HG02678 (cell line): ENCODE results near the gene PRRC1.

ENCODE experiments used
- ATAC-seq: cut with Tn5 transposase; IDR thresholded peaks from one replicate; pipeline ENCODE4 v1.9.1; 2021; ENCODE audit warnings: mild to moderate bottlenecking, moderate library complexity; ENCODE audit not compliant: unreplicated experiment

PRRC1 gene

DNA sequence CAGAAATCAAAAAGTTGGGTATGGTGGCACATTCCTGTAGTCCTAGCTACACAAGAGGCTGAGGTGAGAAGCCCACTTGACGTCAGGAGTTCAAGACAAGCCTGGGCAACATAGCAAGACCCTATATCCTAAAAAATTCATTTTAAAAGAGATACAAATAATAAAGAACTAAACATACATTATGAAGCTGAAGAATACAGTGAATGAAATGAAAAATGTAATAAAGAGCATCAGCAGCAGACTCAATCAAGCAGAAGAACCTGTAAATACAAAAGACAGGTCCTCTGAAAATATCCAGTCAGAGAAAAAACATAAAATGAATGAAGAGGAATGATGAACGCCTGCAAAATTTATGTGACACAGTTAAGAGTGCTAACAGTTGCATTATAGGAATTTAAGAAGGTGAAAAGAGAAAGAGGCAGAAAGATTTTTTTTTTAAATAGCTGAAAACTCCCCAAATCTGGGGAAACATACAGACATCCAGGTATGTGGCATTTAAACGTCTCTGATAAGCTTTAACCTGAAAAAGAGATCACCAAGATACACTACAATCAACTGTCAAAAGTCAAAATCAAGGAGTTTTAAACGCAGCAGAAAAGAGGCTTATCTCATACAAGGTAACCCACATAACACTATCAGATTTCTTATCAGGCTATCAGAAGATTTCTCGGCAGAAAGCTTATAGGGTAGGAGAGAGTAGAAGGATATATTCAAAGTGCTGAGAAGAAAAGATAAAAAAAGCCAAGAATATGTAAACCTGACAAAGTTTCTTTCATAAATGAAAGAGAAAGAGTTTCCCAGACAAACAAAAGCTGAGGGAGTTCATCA lies 57.6 kb downstream of the PRRC1 start:
- no peak for ATAC-seq

DNA sequence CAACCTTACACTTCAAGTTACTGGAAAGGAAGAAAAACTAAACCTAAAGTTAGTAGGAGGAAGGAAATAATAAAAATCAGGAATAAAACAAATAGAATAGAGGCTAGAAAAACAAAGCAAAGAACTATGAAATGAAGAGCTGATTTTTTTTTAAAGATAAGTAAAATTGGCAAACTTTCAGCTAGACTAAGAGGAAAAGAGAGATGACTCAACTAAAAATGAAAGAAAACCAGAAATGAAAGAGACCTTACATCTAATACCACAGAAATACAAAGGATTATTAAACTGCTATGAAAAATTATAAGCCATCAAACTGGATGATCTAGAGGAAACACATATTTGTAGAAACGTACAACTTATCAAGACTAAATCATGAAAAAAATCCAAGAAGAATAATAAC lies 60.0 kb downstream of the PRRC1 start:
- no peak for ATAC-seq

DNA sequence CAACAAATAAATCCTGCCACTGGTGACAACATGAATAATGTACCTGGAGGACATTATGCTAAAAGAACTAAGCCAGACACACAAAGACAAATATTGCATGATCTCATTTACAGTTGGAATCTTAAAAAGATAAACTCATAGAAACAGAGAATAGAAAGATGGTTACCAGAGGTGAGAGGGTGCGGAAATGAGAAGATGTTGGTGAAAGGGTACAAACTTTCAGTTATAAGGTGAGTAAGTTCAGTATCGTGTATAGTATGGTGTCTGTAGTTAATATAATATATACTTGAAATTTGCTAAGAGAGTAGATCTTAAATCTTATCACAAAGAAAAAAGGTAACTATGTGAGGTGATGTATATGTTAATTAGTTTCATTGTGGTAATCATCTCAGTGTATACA lies 63.3 kb downstream of the PRRC1 start:
- no peak for ATAC-seq

DNA sequence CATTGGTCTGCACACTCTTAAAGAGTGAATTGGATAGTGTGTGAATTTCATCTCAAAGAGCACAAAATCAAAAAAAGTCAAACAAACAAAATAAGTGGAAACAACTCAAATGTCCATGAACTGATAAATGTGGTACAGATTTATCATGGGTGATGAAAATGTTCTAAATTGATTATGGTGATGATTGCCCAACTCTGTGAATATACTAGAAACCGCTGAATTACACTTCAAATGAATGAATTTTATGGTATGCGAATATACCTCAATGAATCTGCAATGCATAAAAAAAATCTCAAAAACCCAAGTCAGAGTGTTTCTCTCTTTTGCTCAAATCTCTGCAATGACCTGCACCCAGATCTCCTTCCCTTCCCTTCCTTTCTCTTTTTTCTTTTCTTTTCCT lies 64.0 kb downstream of the PRRC1 start:
- ATAC-seq: no peak

DNA sequence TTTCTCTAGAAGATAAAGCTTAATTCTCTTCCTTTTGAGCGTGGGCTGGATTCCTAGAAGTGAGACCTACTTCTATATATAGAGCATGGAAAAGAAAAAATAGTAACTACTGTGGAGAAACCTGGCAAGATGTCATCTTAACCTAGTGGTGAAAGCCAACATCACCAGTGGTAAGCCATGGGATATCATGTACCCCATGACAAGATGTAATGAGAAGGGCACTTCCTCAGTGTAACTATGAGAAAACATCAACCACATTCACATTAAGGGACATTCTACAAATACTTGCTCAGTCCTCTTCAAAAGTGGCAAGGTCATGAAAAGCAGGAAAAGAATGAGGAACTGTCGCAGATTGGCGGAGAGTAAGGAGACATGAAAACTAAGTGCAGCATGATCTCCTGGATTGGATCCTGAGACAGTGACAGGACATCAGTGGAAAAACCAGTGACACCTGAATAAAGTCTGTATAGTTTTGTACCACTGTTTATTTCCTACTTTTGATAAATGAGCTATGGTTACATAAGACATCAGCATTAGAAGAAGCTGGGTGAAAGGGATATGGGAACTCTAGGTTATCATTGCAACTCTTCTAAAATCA lies 65.4 kb downstream of the PRRC1 start:
- no peak for ATAC-seq

DNA sequence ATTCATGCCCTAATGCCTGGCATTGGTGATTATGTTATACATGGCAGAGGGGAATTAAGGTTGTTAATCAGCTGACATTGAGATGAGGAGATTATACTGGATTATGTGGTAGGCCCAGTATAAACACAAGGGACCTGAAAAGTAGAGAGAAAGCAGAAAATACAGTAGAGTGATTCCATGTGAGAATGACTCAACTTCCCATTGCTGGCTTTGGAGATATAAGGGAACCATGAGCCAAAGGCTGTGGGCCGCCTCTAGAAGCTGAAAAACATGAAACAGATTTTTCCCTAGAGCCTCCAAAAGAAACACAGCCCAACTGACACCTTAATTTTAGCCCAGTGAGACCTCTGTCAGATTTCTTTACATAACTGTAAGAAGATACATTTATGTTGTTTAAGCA lies 66.4 kb downstream of the PRRC1 start:
- no peak for ATAC-seq

DNA sequence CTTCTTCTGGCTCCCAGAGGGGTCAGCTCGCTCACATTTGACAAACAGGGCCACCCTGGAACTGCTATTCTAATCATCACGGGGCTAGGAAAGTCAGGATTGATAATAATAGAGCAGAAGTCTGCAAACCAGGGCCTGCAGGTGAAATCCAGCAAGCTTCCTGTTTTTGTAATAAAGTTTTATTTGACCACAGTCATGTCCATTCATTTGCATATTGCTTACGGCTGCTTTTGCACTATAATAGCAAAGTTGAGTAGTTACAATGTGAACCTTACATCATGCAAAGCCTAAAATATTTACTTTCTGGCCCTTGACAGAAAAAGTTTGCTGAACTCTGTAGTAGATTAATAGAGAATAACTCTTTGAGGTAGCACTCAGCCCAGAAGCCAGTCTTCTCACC lies 68.2 kb downstream of the PRRC1 start:
- ATAC-seq: peak; percentile 20

DNA sequence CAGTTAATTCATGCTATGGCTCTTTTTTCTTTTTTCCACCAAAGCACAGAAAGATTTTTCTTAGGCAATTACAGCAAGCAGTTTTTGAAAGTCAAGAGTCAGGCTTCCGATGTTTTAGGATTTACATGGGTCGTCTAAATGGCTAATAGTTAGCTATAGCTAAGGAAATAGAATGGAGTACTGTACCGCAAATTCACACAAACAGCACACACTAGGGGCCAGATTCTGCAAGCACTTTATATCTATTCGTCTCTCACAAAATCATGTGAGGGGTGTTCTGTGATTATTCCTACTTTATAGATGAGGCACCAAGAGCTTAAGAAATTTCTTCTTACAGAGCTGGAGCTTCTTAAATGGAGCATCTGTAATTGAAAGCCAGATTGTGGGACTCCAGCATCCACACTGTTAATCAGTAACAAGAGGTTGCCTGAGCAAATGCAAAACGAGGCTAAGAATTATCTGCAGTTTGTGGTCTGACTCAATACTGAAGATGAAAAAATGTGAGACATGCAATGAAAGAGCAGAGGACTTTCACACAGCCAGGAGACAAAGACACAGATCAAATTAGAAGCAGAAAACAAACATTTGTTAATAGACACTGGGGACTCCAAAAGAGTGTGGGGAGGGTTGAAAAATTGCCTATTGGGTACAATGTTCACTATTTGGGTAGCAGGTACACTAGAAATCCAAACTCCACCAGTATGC lies 68.8 kb downstream of the PRRC1 start:
- ATAC-seq: peak; percentile 73

DNA sequence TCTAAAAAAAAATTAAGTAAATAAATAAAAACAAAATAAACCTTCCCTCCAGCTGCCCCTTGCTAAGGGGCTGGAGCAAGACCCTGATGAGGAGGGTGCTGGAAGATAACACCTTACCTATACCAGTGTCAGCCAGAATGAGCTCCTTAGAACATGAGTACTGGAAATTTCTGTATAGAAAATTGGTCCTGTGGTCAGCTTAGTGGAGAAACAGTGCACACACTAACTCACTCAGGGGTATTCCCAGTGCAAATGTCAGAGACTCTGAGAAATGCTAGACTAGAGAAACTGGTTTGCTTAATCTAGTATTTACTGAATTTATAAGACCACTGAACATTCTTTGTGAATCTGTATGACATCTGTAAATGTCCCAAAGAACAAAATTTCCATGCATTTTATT lies 69.4 kb downstream of the PRRC1 start:
- ATAC-seq: peak; percentile 39

DNA sequence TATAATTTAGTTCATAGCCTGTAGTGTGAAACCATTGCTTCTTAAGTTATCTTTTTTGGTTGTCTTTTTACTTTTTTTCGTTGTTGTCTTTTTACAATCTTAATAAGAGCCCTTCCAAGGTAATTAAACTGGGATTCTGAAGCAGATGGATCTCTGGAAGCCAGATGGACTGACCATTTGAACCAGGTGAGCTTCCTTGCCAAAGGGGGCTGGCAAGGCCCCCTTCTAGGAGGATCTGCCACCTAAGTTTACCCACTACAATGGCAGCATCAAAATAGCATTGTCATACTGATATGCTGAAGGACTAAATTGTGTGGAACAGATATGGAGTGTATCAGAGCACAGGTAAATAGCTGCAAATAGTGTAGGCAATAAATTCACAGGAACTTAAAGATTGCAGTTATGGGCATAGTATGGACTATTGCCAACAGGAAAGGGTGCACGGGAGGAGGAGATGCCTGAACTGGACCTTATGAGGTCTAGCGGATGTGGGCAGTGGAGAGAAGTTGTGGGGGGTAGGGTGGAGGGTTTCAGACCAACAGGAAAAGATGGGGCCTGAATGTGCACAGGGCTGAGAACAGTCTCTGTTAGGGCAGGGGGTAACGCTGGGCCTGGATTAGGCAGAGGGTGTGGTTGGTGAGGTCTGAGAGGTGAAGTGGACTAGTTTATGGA lies 69.9 kb downstream of the PRRC1 start:
- peak; percentile 24 for ATAC-seq

DNA sequence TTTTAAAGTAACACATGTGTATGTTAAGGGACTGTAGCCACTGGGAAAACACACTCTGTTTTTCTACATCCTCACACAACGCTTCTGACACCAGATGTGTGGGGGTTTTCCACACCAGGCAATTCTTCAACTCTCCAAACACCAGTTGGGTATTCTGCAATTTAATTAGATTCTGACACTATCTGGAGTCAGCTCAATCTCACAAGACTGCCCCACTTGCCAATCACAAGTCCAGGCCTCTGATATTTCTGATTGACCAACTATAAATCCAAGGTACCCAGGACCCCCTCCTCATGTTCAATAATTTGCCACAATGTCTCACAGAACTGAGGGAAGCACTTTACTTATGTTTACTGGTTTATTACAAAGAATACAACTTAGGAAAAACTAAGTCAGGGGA lies 70.9 kb downstream of the PRRC1 start:
- ATAC-seq: no peak

DNA sequence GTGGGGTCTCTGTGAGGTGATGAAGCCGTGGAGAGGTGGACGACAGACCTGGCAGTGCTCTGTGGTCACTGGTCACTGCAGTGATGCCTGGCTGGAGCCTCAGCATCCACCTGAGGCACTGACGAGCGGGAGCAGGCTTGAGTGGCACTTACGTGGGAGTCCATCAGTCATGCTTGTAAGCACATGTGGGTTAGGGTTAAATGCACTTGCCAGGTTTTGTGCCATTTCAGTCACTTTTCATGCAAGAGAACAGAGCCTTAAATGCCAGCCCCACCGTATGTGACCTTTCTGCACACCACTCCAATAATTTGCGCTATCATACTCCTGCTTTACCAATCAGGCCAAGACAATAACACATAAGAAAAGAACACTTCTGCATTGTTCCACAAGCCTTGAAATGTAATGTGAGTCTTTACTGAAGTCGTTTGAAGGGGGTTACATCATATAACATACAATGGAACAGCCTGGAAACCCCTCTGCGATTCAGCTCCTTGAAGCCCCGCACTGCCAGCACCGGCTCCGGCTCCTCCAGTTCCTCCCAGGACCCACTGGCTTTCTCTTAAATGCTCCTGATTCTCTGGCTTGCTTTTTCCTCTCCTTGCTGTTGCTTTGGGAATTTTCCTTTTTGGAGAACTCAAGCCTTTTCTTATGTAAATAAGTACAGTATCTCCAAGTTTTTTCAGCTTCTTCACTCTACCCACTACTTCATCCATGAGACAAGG lies 72.0 kb downstream of the PRRC1 start:
- ATAC-seq: no peak

DNA sequence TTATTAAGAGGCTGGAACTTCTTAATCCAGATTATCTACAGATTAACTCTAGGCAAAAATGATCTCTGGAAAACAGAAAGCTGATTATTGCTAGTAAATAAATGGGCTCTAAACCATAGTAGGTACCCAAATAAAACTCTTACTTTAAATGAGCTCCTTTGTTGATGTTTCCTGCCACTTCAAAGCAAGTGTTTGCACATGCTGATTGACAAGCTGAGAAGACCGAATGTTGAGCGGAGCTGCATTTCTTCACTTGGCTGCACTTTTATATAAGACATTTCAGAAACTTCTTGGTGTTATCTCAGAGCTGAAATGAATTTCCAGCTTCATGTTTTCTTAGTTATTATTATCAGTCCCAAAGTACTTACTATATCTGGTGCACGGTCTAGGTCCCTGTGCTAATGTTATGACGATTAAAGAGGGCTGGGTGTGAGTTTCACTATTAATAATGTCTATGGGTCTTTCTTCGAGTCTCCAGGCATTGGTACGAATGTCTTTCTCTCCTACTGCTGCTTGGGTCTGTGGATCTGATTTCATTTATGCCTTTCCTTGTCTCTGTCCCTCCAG lies 72.8 kb downstream of the PRRC1 start:
- peak; percentile 28 for ATAC-seq

DNA sequence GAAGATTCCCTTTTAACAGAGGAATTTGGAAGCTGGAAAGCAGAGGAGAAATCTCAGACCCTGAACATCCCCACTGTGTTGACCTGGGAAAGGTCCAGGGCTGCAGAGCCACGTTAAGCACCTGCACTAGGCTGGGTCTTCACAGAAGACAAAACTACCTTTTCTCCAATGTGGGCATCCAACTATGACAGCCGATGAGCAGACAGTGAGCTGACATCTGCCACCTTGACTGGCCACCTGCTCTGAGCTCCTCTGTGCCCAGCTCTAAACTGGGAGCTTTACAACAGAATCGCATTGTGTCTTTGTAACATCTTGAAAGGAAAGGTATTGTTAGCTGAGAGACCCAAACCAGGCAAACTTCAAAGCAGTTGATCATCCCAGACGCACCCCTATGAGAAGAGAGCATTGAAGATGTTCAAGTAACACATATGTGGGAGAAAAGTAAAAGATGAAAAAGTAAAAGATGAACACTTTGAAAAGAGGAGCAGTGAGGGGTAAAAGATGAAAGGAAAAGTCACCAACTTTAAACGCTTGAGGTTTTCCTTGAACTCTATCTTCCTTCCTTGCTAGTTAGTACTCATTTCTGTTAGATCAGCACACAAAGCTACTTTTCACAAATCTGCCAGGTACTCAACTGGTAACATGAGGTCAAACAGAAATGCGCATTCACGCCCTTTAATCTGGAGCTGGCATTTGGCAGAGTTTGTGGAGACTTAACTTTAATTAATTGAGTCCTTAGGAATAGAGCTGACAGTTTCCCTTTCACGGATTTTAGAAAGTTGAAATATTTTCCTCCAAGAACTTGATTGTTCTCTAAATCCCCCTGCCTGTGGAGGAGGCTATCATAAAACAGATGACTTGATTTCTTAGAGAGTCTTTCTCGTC lies 78.3 kb downstream of the PRRC1 start:
- no peak for ATAC-seq

DNA sequence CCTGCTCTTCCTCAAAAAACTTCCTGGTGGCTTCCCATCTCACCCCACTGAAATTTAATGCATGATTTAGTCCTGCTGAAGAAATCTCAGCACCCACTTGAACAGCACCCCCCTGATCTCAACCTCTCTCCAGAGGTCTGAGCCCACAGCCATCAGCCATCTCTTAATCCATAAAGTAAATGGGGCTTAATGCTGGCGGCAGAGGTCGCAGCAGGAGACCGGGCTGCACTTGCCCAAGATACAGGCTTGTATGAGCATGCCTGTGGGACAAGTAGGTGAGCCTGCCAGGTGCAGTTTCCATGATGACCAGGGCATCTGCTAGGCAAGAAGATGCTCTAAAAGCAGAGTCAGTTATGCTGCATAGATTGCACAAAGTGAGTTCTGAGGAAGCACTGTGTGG lies 79.1 kb downstream of the PRRC1 start:
- no peak for ATAC-seq

DNA sequence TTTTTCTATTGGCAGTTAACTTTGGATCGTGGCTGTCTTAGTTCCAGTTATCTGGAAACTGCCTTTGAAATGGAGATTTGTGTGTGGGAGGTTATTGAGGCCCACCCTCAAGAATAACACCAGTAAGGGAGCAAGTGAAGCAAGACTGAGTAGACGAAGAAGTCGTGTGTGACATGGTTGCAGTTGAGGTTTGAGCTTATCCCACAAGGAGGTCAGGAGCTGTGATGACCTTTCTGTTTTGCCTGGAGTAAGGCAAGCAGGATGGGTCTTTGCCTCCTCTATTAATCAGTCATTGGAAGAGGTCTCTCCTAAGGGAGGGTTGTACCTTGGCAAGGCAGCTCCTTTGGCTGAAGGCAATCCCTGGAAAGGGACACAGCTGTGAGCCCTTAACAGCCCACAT lies 81.9 kb downstream of the PRRC1 start:
- ATAC-seq: no peak

DNA sequence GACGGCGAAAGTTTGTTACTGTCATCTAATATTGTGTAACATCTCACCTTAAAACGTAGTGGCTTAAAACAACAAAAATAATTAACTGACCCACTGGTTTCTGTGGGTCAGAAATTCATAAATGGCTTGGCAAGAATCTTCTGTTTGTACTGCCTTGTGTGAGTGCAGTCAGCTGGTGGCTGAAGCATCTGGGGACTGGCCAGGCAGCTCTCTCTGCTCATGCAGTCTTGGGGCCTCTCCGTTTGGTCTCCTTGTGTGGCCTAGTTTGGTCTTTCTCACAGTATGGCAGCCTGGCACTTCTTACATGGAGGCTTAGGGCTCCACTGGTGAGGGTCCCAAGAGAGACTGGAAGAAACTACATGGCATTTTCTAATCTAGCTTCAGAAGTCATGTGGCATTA lies 82.4 kb downstream of the PRRC1 start:
- ATAC-seq: no peak

DNA sequence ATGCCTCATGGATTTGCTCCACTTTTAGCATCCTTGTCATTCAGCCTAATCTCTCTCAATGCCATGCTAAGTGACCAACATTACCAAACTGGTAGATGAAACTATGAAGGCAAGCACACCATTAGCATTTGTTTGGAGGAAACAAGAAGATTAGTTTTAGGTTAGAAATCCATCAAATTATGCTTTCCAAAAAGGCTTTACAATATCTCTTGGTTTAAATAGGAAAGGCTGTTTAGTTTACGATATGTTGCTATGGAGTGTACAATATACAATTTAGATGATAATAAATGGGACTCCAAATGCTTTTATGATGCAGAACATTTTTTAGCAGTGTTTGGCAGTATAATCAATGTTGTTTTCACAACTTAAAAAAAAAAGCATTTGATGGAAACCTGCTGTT lies 83.7 kb downstream of the PRRC1 start:
- no peak for ATAC-seq

DNA sequence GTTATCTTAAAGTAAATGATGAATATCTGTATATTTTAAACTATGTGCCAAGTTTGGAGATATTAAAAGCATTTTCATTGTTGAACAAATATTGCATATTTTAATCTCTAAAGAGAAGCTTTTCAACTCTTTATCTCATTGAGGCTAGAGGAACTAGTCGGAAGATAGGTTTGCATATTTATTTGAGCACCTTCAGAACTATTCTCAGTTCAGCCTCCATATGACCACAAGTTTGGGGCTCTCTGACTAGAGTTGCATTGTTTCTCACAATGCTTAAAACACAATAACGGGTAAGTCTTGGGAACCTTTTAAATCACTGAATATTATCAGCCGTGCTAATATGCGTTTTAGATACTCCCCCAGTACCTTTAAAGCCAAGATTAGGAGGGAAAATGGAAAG lies 84.2 kb downstream of the PRRC1 start:
- no peak for ATAC-seq

DNA sequence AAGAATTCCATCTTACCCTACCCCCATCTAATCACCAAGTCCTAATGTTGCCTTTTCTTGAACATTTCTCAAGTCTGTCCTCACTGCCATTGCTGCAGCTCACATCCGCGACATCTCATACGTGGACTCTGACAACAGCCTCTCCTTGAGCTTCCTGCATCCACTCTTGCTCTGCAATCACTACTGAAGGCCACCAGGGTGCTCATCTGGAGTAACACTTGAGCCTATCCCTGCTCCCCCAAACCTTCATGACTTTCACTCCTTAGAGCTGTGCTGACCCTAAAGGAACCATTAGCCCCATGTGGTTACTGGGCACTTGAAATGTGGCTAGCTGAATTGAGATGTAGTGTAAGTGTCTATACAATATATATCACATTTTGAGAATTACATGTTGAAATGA lies 85.0 kb downstream of the PRRC1 start:
- ATAC-seq: no peak
